Activated T-cell treated with anti-CD3 and anti-CD28 coated beads, Interleukin-2, amount 50 U/mL, for 24 hours (primary cell): ENCODE measurements around the gene TM7SF2.

Experiments
- DNase-seq: peaks from one replicate; pipeline ENCODE4 v3.0.0-alpha.2; 2020
- H3K27ac Mint-ChIP-seq: 2 replicates; pipeline ENCODE4 v1.8.0; 2020; ENCODE audit warnings: mild to moderate bottlenecking, mixed read lengths
- H3K27me3 Mint-ChIP-seq: 2 replicates; pipeline ENCODE4 v1.8.0; 2020; ENCODE audit warnings: mixed read lengths
- H3K36me3 Mint-ChIP-seq: 2 replicates; pipeline ENCODE4 v1.8.0; 2020; ENCODE audit warnings: low read depth, mixed read lengths
- H3K4me1 Mint-ChIP-seq: 2 replicates; pipeline ENCODE4 v1.8.0; 2020; ENCODE audit warnings: low read depth, mixed read lengths
- H3K4me3 Mint-ChIP-seq: 2 replicates; pipeline ENCODE4 v1.8.0; 2020; ENCODE audit warnings: mild to moderate bottlenecking, moderate library complexity, mixed read lengths
- H3K9me3 Mint-ChIP-seq: 2 replicates; pipeline ENCODE4 v1.8.0; 2020; ENCODE audit warnings: mixed read lengths

The TM7SF2 gene

DNA sequence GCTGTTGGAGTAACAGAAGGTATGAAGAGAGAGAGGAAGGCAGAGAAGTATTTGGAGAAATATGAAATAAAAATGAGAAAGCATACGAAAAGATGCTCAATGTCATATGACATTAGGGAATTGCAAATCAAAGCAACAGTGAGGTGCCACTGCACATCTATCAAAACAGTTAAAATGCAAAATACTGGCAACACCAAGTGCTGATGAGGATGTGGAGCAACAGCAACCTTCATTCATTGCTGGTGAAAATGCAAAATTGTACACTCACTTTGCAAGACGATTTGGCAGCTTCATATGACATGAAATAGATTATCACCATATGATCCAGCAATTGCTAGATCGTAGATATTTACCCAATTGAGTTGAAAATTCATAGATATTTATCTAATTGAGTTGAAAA is 49.0 kb downstream of the TM7SF2 start:
- H3K4me1 Mint-ChIP-seq, result no peaks in the 10 kb centered on the region
- H3K36me3 Mint-ChIP-seq, result no peaks in the 10 kb centered on the region
- no peak overlapping the region for H3K27ac Mint-ChIP-seq
- H3K9me3 Mint-ChIP-seq, result no peaks in the 10 kb centered on the region
- DNase-seq, result no peak
- no peak overlapping the region for H3K4me3 Mint-ChIP-seq
- H3K27me3 Mint-ChIP-seq, result peaks cover 4% of the 10 kb centered on the region

DNA sequence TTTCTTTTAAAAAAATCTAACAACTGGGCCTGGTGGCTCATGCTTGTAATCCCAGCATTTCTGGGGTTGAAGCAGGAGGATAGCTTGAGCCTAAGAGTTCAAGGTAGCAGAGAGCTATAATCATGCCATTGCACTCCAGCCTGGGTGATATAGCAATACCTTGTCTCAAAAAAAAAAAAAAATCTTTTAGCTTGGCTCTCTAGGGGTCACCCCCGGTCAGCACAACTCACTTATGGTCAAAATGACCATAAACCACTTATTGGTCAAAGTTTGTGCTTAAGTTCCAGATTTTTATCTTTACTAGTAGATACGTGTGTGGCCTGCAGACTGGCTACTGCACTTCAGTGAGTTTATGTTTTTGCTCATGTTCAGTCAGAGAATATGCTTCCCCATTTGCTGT is 52.0 kb downstream of the TM7SF2 start:
- Mint-ChIP-seq H3K9me3 (no peaks in the 10 kb centered on the region), H3K4me3 (no peak overlapping the region), H3K4me1 (no peaks in the 10 kb centered on the region), H3K36me3 (no peaks in the 10 kb centered on the region), H3K27me3 (peaks cover 4% of the 10 kb centered on the region), H3K27ac (no peak overlapping the region)
- DNase-seq, result no peak
